ENCODE data around the gene N4BP2.

DNA sequence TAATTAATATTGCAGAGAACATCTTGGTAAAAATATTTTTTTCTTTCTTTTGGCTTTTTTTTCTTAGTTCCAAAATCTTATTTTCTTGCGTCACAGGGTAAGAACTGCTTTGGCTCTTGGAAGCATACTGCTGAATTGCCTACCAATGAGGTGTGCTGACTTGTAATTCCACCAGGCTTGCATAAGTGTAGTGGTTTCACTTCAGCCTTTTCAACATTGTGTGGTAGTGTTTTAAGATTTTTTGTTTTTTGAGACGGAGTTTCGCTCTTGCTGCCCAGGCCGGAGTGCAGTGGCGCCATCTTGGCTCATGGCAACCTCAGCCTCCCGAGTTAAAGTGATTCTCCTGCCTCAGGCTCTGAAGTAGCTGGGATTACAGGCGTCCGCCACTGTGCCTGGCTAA lies 42.4 kb downstream of the N4BP2 start:
- TF ChIP-seq, protein P1, sequence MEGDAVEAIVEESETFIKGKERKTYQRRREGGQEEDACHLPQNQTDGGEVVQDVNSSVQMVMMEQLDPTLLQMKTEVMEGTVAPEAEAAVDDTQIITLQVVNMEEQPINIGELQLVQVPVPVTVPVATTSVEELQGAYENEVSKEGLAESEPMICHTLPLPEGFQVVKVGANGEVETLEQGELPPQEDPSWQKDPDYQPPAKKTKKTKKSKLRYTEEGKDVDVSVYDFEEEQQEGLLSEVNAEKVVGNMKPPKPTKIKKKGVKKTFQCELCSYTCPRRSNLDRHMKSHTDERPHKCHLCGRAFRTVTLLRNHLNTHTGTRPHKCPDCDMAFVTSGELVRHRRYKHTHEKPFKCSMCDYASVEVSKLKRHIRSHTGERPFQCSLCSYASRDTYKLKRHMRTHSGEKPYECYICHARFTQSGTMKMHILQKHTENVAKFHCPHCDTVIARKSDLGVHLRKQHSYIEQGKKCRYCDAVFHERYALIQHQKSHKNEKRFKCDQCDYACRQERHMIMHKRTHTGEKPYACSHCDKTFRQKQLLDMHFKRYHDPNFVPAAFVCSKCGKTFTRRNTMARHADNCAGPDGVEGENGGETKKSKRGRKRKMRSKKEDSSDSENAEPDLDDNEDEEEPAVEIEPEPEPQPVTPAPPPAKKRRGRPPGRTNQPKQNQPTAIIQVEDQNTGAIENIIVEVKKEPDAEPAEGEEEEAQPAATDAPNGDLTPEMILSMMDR (IDR thresholded peaks at IDR 0.05), result no peak
- TF ChIP-seq POLR2A (IDR thresholded peaks at IDR 0.05), result no peak
